GM12864 (cell line): Measurements from ENCODE around the gene RASA1.
A peak's percentile ranks its signal among the peaks of the same experiment; 100 is the strongest.

Experiments used
- DNase-seq: peaks from one replicate; pipeline ENCODE4 v3.0.0-alpha.2; 2011; ENCODE audit warnings: low read depth
- H3K4me3 ChIP-seq: 2 replicates; pipeline ENCODE4 v1.5.1; 2011; ENCODE audit warnings: mild to moderate bottlenecking, low read depth, low read length, control low read depth
- CTCF ChIP-seq: IDR thresholded peaks from 2 replicates; pipeline ENCODE4 v1.5.1; 2011; ENCODE audit warnings: low read depth, mild to moderate bottlenecking, moderate library complexity, low read length, control low read depth, inconsistent platforms; ENCODE audit errors: missing control alignments

The RASA1 gene

GRCh38 chr5:87267574-87268125 is at the start of gene RASA1:
TSS of gene RASA1 (plus strand) at chr5:87267883. CDS start at chr5:87268452, 569 bp downstream.
- peak within 1 kb of the TSS; percentile 63 for H3K4me3 ChIP-seq
- no peak for TF ChIP-seq CTCF
- DNase-seq, result peak; percentile 81

- no peak for DNase-seq
These were observed 37.9 kb upstream of the RASA1 start for GRCh38 chr5:87229780-87230179.

GRCh38 chr5:87231037-87231808 is 36.5 kb upstream of the RASA1 start:
- H3K4me3 ChIP-seq, result no peak overlapping the region
- peak; percentile 81 for DNase-seq
- no peak for TF ChIP-seq CTCF

More at GRCh38 chr5:87229780-87230179, 37.9 kb upstream of the RASA1 start:
- no peak overlapping the region for H3K4me3 ChIP-seq
- TF ChIP-seq CTCF, result no peak

GRCh38 chr5:87233143-87233542 is 34.5 kb upstream of the RASA1 start:
- DNase-seq, result no peak
- no peak overlapping the region for H3K4me3 ChIP-seq
- no peak for TF ChIP-seq CTCF

- DNase-seq, result no peak
- TF ChIP-seq CTCF, result no peak
- no peak overlapping the region for H3K4me3 ChIP-seq
These were observed 26.1 kb upstream of the RASA1 start for GRCh38 chr5:87241555-87241954.

GRCh38 chr5:87242242-87242641 is 25.4 kb upstream of the RASA1 start:
- DNase-seq, result no peak

More at GRCh38 chr5:87242242-87242641, 25.4 kb upstream of the RASA1 start:
- no peak for TF ChIP-seq CTCF
- H3K4me3 ChIP-seq, result no peak overlapping the region
